ENCODE data around the gene RTN4.

Gene RTN4

DNA sequence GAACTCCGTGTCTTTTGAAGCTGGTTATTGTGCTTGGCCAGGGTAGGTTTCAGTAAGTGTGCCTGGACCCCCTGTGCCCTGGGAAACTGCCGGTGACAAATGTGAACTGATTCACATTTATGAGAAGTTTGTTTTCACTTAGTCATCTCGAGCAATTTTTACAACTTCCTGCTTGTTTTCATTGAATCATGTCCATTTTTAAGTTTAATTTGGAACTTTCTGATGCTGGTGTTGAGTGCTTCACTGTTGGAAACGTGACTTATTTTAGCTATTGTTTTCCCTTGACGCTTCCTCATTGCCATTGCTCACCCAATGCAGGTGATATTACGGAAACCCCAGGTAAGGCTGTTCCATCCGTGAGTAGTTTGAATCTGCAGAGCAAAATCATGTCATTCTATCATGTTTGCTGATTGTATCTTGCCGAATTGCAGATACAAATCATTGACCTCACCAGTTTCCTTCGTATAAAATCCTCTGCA, 97.2 kb downstream of the RTN4 start:
- H3K36me3 ChIP-seq (ENCODE audit: insufficient read depth, low read length), result peaks cover 100% of the 10 kb centered on the region
- no peak overlapping the region for H3K4me3 ChIP-seq (ENCODE audit: low read depth, low read length, poor library complexity, severe bottlenecking)
- peaks cover 9% of the 10 kb centered on the region for H3K4me1 ChIP-seq (ENCODE audit: insufficient read depth, low read length, severe bottlenecking)
- H3K9ac ChIP-seq (ENCODE audit: low read length), result no peak overlapping the region
- no peak overlapping the region for H2AFZ ChIP-seq (ENCODE audit: low read length)
- no peak overlapping the region for H3K27ac ChIP-seq (ENCODE audit: low read depth, low read length, poor library complexity, severe bottlenecking)
- no peaks in the 10 kb centered on the region for H3K9me3 ChIP-seq (ENCODE audit: low read length)
- H3F3A ChIP-seq (ENCODE audit: insufficient read depth, low read length), result no peaks in the 10 kb centered on the region
- H3K27me3 ChIP-seq (ENCODE audit: insufficient read depth, low read length), result no peaks in the 10 kb centered on the region
- no peak for TF ChIP-seq EZH2 (IDR thresholded peaks at IDR 0.05; ENCODE audit: borderline replicate concordance, low read length)
- TF ChIP-seq, protein P1, sequence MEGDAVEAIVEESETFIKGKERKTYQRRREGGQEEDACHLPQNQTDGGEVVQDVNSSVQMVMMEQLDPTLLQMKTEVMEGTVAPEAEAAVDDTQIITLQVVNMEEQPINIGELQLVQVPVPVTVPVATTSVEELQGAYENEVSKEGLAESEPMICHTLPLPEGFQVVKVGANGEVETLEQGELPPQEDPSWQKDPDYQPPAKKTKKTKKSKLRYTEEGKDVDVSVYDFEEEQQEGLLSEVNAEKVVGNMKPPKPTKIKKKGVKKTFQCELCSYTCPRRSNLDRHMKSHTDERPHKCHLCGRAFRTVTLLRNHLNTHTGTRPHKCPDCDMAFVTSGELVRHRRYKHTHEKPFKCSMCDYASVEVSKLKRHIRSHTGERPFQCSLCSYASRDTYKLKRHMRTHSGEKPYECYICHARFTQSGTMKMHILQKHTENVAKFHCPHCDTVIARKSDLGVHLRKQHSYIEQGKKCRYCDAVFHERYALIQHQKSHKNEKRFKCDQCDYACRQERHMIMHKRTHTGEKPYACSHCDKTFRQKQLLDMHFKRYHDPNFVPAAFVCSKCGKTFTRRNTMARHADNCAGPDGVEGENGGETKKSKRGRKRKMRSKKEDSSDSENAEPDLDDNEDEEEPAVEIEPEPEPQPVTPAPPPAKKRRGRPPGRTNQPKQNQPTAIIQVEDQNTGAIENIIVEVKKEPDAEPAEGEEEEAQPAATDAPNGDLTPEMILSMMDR (IDR thresholded peaks at IDR 0.05; ENCODE audit: low read length), result no peak
- H4K20me1 ChIP-seq (ENCODE audit: insufficient read depth, low read length), result no peaks in the 10 kb centered on the region
- no peaks in the 10 kb centered on the region for H3K9me2 ChIP-seq (ENCODE audit: low read depth, low read length)
- H3K4me2 ChIP-seq (ENCODE audit: low read length), result no peak overlapping the region
- no peaks in the 10 kb centered on the region for H3K79me2 ChIP-seq (ENCODE audit: insufficient read depth, low read length)

DNA sequence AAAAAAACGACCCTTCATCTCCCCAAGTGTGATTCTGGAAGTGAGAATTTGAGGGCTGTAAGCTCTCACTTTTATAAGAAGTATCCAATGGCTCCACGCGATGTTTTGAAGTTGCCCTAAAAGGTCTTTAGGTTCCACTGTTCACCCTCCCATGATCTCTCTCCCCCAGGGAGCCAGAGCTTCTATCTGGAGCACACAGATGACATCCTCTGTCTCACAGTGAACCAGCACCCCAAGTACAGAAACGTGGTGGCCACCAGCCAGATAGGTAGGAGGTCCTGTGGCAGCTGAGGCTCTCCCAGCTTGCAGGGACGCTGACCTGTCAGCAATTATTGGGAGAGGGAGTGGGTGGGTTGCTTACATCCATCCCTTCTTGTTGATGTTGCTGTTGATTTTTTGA, 97.8 kb downstream of the RTN4 start:
- Histone ChIP-seq H3K27me3 (ENCODE audit: insufficient read depth, low read length) (no peaks in the 10 kb centered on the region), H3K27ac (ENCODE audit: low read depth, low read length, poor library complexity, severe bottlenecking) (no peak overlapping the region), H3K9ac (ENCODE audit: low read length) (no peak overlapping the region), H3K36me3 (ENCODE audit: insufficient read depth, low read length) (peaks cover 100% of the 10 kb centered on the region), H3K79me2 (ENCODE audit: insufficient read depth, low read length) (no peaks in the 10 kb centered on the region), H3K4me1 (ENCODE audit: insufficient read depth, low read length, severe bottlenecking) (peaks cover 4% of the 10 kb centered on the region), H3K9me3 (ENCODE audit: low read length) (no peaks in the 10 kb centered on the region), H3K9me2 (ENCODE audit: low read depth, low read length) (no peaks in the 10 kb centered on the region), H2AFZ (ENCODE audit: low read length) (no peak overlapping the region), H3K4me2 (ENCODE audit: low read length) (no peak overlapping the region), H3K4me3 (ENCODE audit: low read depth, low read length, poor library complexity, severe bottlenecking) (no peak overlapping the region), H3F3A (ENCODE audit: insufficient read depth, low read length) (no peaks in the 10 kb centered on the region), H4K20me1 (ENCODE audit: insufficient read depth, low read length) (no peaks in the 10 kb centered on the region)
- no peak for TF ChIP-seq EZH2 (IDR thresholded peaks at IDR 0.05; ENCODE audit: borderline replicate concordance, low read length)
- TF ChIP-seq, protein P1 (IDR thresholded peaks at IDR 0.05; ENCODE audit: low read length), result no peak

DNA sequence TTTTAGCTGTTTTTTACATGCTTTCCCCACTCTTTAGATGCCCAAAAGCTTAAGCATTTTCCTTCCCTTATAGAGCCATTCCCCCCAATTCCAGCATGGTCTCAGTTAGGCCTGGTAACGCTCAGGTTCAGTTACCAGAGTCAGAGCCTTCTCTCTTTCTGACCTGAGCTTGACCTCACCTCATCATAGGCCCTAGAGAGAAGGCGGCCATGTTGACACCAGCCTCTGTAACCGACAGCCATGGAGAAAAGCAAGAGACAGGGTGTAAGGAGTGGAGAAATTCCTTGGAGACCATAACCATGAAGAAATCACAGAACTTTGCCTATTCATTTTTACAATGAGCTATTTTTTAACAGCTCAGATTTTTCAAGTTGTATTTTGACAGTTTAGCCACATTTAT, 99.4 kb downstream of the RTN4 start:
- H3K36me3 ChIP-seq (ENCODE audit: insufficient read depth, low read length), result peaks cover 100% of the 10 kb centered on the region
- no peak overlapping the region for H2AFZ ChIP-seq (ENCODE audit: low read length)
- H3K79me2 ChIP-seq (ENCODE audit: insufficient read depth, low read length), result no peaks in the 10 kb centered on the region
- H3F3A ChIP-seq (ENCODE audit: insufficient read depth, low read length), result no peaks in the 10 kb centered on the region
- H4K20me1 ChIP-seq (ENCODE audit: insufficient read depth, low read length), result no peaks in the 10 kb centered on the region
- H3K9me2 ChIP-seq (ENCODE audit: low read depth, low read length), result no peaks in the 10 kb centered on the region
- H3K4me1 ChIP-seq (ENCODE audit: insufficient read depth, low read length, severe bottlenecking), result no peaks in the 10 kb centered on the region
- no peak overlapping the region for H3K9ac ChIP-seq (ENCODE audit: low read length)
- no peaks in the 10 kb centered on the region for H3K27me3 ChIP-seq (ENCODE audit: insufficient read depth, low read length)
- TF ChIP-seq, protein P1 (IDR thresholded peaks at IDR 0.05; ENCODE audit: low read length), result no peak
- no peak for TF ChIP-seq EZH2 (IDR thresholded peaks at IDR 0.05; ENCODE audit: borderline replicate concordance, low read length)
- H3K9me3 ChIP-seq (ENCODE audit: low read length), result no peaks in the 10 kb centered on the region
- no peak overlapping the region for H3K27ac ChIP-seq (ENCODE audit: low read depth, low read length, poor library complexity, severe bottlenecking)
- no peak overlapping the region for H3K4me2 ChIP-seq (ENCODE audit: low read length)
- H3K4me3 ChIP-seq (ENCODE audit: low read depth, low read length, poor library complexity, severe bottlenecking), result no peak overlapping the region
